Astrocyte (in vitro differentiated cells and primary cell): ENCODE measurements around the gene APPL1.

ENCODE experiments used
- CTCF ChIP-seq: IDR thresholded peaks from 2 replicates; pipeline ENCODE4 v1.5.1; 2011; ENCODE audit warnings: low read depth, mild to moderate bottlenecking, inconsistent platforms, low read length, moderate library complexity; ENCODE audit not compliant: insufficient read depth
- EZH2 ChIP-seq: IDR thresholded peaks from 2 replicates; pipeline ENCODE4 v1.6.1; 2012; ENCODE audit warnings: mild to moderate bottlenecking, low read length, inconsistent platforms; ENCODE audit not compliant: insufficient read depth

- no peak for TF ChIP-seq CTCF
- no peak for TF ChIP-seq EZH2
Measured at GRCh38 chr3:57184526-57184925, 43.0 kb upstream of the APPL1 start.
